ENCODE measurements around the gene LIFR.
A peak's percentile ranks its signal among the peaks of the same experiment; 100 is the strongest.

The LIFR gene

DNA sequence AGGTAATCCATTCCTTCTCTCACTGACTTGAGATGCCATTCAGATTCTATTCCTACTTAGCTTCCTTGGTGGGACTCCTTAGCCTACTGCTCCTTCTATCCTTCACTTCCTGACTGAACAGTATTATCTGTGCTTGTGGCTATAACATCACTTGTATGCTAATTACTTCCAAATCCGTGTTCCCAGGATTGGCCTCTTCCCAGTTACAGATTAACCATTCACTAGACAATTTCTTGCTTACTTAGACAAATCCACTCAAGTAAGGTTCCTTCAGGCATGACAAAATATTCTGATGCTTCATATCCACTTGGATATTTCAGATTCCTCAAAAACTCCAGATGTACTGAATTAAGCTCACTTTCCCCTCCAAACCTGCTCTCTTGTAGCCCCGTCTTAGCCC, 18.3 kb downstream of the LIFR start:
- DNase-seq (ENCODE audit: low read depth) = no peak
- H3K4me3 ChIP-seq (ENCODE audit: low read depth, low read length) = no peak overlapping the region
- TF ChIP-seq, protein P1, sequence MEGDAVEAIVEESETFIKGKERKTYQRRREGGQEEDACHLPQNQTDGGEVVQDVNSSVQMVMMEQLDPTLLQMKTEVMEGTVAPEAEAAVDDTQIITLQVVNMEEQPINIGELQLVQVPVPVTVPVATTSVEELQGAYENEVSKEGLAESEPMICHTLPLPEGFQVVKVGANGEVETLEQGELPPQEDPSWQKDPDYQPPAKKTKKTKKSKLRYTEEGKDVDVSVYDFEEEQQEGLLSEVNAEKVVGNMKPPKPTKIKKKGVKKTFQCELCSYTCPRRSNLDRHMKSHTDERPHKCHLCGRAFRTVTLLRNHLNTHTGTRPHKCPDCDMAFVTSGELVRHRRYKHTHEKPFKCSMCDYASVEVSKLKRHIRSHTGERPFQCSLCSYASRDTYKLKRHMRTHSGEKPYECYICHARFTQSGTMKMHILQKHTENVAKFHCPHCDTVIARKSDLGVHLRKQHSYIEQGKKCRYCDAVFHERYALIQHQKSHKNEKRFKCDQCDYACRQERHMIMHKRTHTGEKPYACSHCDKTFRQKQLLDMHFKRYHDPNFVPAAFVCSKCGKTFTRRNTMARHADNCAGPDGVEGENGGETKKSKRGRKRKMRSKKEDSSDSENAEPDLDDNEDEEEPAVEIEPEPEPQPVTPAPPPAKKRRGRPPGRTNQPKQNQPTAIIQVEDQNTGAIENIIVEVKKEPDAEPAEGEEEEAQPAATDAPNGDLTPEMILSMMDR (conservative IDR thresholded peaks at IDR 0.05; ENCODE audit: low read depth, low read length) = no peak

DNA sequence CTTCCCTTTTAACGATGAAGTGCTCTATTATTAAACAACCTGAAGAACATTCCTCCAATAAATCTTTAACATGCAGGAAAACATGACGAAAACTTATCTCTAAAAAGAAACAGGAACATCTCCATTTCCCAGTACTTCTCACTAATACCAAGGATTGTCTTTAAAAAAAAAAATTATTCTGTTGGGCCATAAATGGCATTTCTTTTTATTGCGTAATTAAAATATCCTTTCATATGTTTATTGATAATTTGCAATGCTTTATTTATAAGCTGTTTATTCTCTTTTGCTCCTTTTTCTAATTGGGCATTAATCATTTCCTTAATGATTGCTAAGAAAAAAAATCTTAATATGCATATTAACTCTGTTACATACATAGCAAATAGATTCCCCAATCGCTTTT, 18.9 kb downstream of the LIFR start:
- TF ChIP-seq, protein P1 (conservative IDR thresholded peaks at IDR 0.05; ENCODE audit: low read depth, low read length) = no peak
- DNase-seq (ENCODE audit: low read depth) = no peak
- H3K4me3 ChIP-seq (ENCODE audit: low read depth, low read length) = no peak overlapping the region

DNA sequence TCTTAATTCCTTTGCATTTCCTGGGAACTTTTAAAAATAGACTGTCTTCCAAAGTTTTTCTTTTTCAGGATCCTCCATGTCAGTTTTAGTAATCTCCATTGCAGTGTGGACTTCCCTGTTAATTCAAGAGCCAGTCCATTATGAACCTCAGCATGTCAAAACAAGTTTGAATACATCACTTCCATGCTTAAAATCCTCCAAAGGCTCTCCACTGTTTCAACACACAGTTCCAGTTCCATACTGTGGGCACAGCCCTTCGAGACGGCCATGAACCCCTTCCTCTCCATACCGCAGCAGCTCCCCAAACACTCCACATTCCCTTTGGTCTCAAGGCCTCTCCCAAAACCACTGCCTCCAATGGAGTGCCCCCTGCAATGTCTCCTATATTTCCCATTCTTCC, 19.5 kb downstream of the LIFR start:
- H3K4me3 ChIP-seq (ENCODE audit: low read depth, low read length) = no peak overlapping the region
- TF ChIP-seq, protein P1 (conservative IDR thresholded peaks at IDR 0.05; ENCODE audit: low read depth, low read length) = no peak
- no peak for DNase-seq (ENCODE audit: low read depth)

DNA sequence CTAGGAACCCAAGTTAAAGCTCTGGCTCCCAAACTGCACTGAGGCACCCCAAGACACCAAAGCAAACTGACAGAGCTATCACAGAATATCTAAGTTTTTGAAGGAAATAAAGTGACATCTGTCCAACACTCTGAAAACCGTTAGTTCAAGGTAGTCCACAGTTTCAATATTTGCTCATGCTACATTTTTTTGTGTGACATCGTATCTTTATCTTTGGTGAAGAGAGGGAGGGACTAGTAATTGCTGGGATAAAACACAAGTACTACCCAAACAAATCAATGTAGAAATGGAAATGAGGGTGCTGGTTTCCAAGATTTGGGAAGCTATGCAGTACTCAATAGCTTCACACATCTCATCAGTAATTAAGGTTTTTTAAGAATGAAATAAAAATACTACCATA, 20.6 kb downstream of the LIFR start:
- no peak for DNase-seq (ENCODE audit: low read depth)
- TF ChIP-seq, protein P1 (conservative IDR thresholded peaks at IDR 0.05; ENCODE audit: low read depth, low read length) = no peak

DNA sequence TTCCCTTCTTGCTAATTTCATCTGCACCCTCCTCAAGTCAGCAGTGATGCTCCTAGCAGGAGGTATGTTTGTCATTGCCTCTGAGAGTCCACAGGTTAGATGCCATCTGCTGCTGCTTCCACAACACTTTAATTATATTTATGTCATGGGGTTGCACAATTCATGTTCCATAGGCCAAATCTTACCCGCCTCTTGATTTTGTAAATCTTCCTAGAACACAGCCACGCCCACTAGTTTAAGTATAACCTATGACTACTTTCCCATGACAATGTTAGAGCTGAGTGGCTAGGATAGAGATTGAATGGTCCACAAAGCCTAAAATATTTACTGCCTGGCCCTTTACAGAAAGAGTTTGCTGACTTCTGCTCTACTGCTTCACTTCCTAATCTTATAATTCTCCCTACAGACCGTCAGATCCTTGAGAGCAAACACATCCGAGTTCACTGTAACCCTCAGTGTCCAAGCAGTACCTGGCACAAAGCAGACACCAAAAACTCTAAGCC, 21.1 kb downstream of the LIFR start:
- DNase-seq (ENCODE audit: low read depth) = peak; percentile 40
- TF ChIP-seq, protein P1 (conservative IDR thresholded peaks at IDR 0.05; ENCODE audit: low read depth, low read length) = no peak
- H3K4me3 ChIP-seq (ENCODE audit: low read depth, low read length) = no peak overlapping the region

More for the DNA sequence above, 20.6 kb downstream of the LIFR start:
- no peak overlapping the region for H3K4me3 ChIP-seq (ENCODE audit: low read depth, low read length)

DNA sequence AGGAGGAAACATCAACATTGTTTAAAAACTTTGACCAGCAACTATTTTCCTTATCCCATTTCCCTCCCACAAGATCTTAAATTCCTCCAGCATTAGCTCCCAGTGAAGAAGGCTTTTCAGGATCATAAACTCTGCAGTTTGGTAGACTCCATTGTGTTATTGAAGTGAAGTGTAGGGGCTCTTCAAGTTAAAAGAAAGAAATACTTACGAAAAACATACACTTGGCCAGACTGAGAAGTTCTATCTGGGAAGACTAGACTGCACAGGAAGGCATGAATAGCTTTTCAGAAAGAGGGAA, 22.3 kb downstream of the LIFR start:
- DNase-seq (ENCODE audit: low read depth) = no peak
- TF ChIP-seq, protein P1 (conservative IDR thresholded peaks at IDR 0.05; ENCODE audit: low read depth, low read length) = no peak

DNA sequence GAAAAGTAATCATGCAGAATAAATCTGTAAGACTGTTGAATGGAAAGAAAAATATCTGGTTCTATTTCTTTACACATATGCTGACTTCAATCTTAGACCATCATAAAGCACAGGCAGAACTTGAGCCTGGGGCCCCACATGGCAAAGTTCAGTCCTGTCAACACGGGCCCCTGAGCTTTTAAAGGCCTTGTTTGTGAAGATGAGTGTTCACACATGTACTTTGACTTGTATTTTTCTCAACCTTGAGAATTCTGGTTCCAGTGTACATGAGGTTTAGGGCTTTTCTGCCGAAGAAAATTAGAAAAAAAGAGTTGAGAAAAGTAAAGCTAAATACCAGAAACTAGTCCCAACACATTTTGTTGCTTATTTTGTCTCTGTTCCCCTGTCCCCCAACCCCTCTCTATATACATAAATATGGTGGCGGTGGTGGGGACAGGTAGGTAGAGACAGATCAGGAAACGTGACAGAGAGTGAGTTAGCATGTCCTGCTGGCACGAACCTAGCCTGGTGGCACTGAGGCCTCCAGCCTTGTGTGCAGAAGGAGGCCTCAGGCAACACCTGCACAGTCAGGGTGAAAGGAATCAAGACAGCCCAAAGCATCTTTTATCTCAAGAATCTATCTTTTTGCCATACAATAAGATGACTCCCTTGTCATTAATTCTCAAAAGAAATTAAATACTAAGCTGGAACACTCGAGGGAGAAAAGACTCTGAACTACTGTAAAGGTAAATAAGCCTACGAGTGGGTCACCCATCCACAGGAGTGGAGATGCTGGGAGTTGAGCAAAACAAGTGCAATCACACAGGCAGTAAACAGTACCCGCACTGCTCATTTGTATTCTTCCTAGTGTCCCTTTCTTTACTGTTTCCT, 22.9 kb downstream of the LIFR start:
- H3K4me3 ChIP-seq (ENCODE audit: low read depth, low read length) = no peak overlapping the region

More for the DNA sequence above, 22.3 kb downstream of the LIFR start:
- H3K4me3 ChIP-seq (ENCODE audit: low read depth, low read length) = no peak overlapping the region

More for the DNA sequence above, 22.9 kb downstream of the LIFR start:
- no peak for DNase-seq (ENCODE audit: low read depth)
- TF ChIP-seq, protein P1 (conservative IDR thresholded peaks at IDR 0.05; ENCODE audit: low read depth, low read length) = no peak
